GM18499 (cell line): Measurements from ENCODE around the gene GATA5.

Experiments used
- ATAC-seq: cut with Tn5 transposase; IDR thresholded peaks from one replicate; pipeline ENCODE4 v1.9.1; 2021; ENCODE audit warnings: moderate number of reproducible peaks; ENCODE audit not compliant: insufficient read depth, unreplicated experiment

GATA5 gene

GRCh38 chr20:62475027-62475771 is 596 bp downstream of the GATA5 start:
- ATAC-seq, result no peak

GRCh38 chr20:62474604-62475026 is 1.2 kb downstream of the GATA5 start:
- no peak for ATAC-seq

GRCh38 chr20:62473717-62474603 is 1.8 kb downstream of the GATA5 start:
- ATAC-seq, result no peak

GRCh38 chr20:62472941-62473585 is 2.7 kb downstream of the GATA5 start:
- ATAC-seq, result no peak

- no peak for ATAC-seq
Observed at GRCh38 chr20:62472138-62472940, 3.5 kb downstream of the GATA5 start.

- ATAC-seq, result no peak
Observed at GRCh38 chr20:62470459-62470858, 5.3 kb downstream of the GATA5 start.

- no peak for ATAC-seq
Observed at GRCh38 chr20:62470001-62470400, 5.8 kb downstream of the GATA5 start.

GRCh38 chr20:62469352-62469751 is 6.4 kb downstream of the GATA5 start:
- ATAC-seq, result no peak

- ATAC-seq, result no peak
Observed at GRCh38 chr20:62466806-62467537, 8.8 kb downstream of the GATA5 start.

GRCh38 chr20:62466072-62466760 is 9.6 kb downstream of the GATA5 start:
- ATAC-seq, result no peak

- no peak for ATAC-seq
Observed at GRCh38 chr20:62464990-62465389, 10.8 kb downstream of the GATA5 start.

- no peak for ATAC-seq
Observed at GRCh38 chr20:62464425-62464770, 11.4 kb downstream of the GATA5 start.

GRCh38 chr20:62463651-62464424 is 12.0 kb downstream of the GATA5 start:
- no peak for ATAC-seq

- ATAC-seq, result no peak
Observed at GRCh38 chr20:62462976-62463592, 12.7 kb downstream of the GATA5 start.

GRCh38 chr20:62461834-62462233 is 14.0 kb downstream of the GATA5 start:
- ATAC-seq, result no peak

GRCh38 chr20:62461157-62461556 is 14.6 kb downstream of the GATA5 start:
- no peak for ATAC-seq

GRCh38 chr20:62460678-62461077 is 15.1 kb downstream of the GATA5 start:
- no peak for ATAC-seq

GRCh38 chr20:62459488-62459887 is 16.3 kb downstream of the GATA5 start:
- no peak for ATAC-seq
